GM18858 (cell line): ENCODE results near the gene MTX1.
"Not testable (repeated sequence)": the region's sequence is repeated elsewhere in the genome, so short reads cannot be mapped to it uniquely, and the experiment has no call there.

Experiments
- ATAC-seq: cut with Tn5 transposase; IDR thresholded peaks from one replicate; pipeline ENCODE4 v1.9.1; 2021; ENCODE audit not compliant: unreplicated experiment

Gene MTX1

DNA sequence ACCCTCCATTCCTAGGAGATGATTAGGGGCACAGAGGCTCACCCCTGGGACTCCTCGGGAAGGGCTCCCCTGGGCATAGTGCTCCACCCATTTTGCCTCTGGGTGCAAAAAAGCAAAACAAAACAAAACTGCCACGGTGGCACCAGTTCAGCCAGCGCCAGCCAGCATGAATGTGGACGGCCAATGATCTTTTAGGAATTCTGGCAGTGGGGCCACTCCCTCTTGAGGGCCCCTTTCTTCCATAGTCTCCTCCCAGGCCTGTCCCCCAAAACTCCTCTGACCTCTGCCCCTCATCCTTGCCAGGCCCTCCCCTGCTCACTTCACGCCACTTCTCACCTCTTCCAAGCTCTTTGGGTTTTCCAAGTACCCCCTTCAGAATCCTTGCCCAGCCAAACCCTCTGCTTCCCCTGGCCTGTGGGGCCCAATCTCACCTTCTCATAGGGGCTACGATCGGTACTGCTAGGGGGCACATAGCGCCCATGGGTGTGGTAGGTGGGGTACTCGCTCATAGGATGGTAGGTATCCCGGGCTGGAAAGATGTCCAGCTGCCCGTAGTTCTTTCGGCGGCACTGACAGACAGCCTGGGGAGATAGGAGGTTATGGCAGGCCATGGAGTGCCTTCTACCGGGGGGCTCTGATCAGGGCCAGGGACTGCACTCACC, 21.6 kb upstream of the MTX1 start:
- ATAC-seq = no peak

DNA sequence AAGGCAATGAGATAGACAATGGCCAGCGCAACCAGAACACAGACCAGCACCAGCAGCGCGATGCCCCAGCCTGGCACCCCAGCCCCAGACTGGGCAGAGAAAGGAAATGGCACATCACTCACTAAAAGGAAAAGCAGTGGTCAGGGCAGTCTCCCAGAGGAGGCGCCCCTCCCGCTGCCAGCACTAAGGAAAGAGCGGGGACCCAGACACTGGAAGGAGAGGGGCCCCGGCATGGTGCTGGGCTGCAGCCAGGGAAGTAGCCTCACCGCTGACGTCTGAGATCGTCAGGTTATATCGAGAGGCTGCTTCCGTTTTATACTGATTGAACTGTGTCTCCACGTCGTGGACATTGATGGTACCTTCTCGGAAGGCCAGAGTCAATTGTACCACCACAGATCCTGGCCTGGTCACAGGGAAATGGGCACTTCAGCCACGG, 21.0 kb upstream of the MTX1 start:
- ATAC-seq = no peak

DNA sequence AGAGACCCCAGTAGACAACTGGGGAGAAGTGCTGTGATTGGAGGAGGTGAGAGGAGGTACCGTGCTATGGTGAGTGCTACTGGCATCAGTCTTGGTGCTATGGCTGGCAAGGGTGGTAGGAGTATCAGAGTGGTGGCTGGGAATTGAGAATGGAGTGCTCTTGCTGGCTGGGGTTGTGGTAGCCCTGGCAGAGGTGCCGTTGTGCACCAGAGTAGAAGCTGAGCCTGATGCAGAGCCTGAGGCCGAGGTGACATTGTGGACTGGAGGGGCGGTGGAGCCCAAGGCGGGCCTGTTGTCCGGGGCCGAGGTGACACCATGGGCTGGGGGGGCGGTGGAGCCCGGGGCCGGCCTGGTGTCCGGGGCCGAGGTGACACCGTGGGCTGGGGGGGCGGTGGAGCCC, 20.2 kb upstream of the MTX1 start:
- no peak for ATAC-seq

DNA sequence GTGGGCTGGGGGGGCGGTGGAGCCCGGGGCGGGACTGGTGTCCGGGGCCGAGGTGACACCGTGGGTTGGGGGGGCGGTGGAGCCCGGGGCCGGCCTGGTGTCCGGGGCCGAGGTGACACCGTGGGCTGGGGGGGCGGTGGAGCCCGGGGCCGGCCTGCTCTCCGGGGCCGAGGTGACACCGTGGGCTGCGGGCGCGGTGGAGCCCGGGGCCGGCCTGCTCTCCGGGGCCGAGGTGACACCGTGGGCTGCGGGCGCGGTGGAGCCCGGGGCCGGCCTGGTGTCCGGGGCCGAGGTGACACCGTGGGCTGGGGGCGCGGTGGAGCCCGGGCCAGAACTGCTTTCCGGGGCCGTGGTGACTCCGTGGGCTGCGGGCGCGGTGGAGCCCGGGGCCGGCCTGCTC, 18.6 kb upstream of the MTX1 start:
- ATAC-seq = not testable (repeated sequence)

DNA sequence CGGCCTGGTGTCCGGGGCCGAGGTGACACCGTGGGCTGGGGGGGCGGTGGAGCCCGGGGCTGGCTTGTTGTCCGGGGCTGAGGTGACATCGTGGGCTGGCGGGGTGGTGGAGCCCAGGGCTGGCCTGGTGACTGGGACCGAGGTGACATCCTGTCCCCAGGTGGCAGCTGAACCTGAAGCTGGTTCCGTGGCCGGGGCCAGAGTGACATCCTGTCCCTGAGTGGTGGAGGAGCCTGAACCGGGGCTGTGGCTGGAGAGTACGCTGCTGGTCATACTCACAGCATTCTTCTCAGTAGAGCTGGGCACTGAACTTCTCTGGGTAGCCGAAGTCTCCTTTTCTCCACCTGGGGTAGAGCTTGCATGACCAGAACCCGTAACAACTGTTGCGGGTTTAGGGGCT, 16.6 kb upstream of the MTX1 start:
- ATAC-seq = no peak

DNA sequence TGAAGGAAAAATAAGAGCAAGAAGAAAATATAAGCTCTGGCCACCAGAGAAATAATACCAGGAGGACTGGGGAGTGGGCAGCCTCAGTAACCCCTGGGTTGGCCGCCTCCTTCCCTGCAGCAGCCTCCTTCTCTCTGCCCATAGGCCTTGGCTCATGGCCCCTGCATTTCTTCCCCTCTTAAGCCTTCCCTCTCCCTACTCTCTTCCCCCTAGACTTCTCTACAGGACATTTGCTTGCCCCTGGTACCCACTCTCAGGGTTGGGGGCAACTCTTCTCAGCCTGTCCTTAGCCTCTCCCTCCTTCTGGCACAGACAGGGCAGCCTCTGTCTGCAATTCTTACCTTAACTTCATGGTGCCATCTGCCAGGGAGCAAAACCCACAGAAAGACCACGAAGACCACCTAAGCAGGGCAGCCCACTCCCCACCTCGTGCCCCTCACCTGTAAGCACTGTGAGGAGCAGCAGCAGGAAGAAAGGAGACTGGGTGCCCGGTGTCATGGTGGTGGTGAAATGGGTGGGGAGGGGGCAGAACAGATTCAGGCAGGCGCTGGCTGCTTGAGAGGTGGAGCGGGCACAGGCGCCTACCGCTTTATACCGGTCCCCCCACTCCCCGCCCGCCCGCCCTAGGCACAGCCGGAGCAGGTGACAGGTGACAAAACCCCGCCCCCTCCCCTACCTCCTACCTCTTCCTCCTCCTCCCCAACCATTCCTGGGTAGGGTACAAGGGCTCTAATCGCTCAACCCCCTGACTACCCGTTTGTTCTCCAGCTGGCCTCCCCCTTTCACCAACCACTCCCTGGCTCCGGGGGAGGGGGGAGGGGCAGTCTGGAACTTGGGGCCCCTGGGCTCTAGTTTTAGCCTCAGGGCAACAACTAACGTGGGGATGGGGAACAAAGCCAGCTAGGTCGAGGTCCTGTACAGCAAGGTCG, 15.9 kb upstream of the MTX1 start:
- ATAC-seq = no peak

DNA sequence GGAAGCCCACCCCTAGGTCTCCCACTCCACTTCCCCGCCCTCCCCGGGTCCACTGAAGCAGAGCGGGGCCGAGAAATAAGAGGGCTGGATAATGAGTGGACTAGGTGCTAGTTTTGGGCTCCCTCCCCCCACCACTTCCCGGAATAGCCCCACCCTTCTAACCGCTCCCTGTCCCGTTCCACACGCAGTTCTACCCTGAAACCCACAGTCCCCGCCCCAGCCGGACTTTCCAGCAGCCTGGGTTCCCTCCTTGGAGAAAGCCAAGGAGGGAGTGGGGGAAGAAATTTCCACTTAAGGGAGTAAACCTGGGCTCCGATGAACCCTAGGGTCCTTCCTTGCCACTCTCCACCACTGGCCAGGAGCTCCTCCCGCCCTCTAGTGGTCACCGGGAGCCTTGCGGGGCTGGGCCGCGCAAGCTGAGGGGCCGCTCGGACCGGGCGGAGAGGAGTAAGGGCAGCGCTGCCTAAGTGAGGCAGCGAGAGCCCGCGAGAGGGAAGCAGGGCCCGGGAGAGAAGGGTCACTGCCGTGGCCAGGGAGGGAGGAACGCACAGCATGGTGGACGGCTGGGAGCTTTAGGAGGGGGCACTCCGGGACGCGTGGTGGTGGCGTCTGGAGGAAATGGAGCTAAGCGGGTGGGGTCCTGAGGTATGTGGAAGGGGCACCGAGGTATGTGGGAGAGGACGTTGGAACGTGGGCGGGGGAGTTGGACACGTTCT, 15.1 kb upstream of the MTX1 start:
- peak; percentile 58 for ATAC-seq

DNA sequence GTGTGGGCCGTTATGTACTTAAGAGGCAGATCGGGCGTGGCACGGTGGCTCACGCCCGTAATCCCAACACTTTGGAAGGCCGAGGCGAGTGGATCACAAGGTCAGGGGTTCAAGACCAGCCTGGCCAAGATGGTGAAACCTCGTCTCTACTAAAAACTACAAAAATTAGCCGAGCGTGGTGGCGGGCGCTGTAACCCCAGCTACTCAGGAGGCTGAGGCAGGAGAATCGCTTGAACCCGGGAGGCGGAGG, 14.6 kb upstream of the MTX1 start:
- not testable (repeated sequence) for ATAC-seq

DNA sequence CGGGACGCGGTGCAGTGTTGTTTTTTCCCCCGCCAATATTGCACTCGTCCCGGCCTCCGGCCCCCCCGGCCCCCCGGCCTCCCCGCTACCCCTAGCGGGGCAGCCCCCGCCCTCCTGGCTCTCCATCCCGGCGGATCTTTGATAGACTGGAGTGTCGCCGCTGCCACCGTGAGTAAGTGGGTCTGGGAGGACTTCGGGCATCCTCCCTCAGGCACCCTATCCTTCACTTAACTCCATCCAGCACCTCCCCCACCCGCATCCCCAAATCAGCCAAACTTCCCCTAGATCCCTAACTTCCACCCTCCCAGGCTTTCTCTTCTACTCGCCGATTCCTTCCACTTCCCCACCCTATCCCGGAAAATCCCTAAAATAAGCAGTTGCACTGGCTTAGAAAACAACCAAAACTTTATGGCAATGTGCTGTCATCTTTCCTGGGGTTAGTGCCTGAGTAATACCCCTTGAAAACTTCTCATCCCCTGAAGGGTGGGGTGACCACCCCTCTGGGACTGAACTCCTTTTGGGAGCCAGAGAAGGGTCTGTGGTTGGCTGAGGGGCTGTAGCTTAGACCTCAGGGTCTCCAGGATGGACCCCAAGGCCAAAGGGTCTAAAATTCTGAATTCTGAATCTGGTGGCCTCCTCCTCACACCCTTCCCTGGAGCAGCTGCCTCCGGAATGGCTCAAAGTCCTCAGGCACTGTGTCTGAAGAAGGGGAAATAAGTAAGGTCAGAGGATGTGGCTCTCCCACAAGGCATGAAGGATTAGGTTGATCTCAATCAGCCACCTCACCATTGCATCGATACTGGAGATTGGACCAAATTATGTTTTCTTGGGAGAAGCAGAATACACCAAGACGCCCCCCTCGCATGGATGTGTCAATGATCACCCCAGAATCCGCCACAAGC, 13.0 kb upstream of the MTX1 start:
- no peak for ATAC-seq

DNA sequence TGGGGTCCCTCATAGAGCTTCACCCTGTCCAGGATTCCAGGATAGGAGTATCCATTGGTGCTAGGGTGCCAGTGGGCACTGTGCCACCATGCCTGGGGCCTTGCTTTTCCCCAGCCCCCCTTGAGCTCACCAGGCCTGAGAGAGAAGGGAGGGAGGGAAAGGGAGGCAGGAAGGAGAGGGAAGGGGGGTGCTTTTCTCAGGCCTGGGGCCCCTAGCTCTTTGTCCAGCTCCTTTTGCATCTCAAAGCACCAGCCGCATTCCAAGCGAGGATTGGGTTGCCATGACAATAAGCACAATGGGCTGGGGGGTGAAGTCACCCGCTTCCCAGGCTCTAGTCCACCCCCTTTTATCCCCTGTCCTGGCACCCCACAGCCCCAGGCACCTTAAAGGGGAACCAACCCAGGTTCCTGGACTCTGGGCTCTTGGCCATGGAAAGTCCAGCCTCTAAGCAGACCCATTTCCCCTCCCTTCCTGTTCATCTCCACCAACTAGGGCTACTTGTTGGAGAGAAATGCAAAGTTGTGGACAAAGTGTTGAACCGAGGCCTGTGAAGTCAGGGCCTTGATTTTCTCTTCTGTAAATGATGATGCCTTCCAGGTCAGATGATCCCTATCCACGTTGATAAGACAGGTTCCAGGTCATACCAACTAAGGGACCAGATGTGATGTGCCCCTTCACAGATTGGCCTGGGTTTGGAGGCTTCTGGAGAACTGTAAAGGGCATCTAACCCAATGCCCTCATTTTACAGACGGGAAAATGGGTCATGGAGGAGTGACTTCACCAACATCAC, 12.2 kb upstream of the MTX1 start:
- ATAC-seq = no peak

DNA sequence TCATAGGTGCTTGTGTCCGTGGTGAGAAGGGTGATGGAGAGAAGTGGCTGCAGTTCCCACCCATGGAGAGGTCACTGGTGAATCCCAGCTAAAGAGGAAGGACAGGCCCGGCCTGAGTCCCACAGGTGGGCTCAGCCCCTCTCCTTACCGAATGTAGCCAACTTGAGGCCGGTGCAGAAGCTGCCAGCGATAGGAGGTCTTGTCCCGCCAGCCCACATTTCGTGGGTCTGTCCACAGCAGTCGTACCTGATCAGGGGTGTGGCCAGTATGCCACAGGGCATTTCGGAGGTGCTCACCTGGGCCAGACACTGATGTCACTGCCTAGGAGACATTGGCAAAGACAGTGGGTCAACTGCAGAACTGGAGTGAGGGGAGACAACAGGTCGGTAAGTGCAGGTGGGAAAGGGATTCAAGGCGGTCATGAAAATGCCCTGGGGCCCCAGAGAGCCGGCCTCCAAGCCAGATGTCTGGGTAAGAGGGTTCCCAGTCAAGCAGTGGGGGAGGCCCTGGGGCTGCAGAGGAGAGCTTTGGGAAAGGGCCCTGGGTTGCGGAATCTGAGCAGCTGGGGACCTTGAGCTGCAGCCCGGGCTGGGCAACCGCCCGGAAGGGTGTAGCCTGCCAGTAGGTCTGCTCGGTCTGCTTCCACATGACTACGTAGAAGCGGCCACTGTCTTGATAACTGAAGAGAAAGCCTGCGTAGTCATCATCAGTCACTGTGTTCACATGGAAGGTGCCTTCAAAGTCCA, 11.4 kb upstream of the MTX1 start:
- ATAC-seq = no peak

DNA sequence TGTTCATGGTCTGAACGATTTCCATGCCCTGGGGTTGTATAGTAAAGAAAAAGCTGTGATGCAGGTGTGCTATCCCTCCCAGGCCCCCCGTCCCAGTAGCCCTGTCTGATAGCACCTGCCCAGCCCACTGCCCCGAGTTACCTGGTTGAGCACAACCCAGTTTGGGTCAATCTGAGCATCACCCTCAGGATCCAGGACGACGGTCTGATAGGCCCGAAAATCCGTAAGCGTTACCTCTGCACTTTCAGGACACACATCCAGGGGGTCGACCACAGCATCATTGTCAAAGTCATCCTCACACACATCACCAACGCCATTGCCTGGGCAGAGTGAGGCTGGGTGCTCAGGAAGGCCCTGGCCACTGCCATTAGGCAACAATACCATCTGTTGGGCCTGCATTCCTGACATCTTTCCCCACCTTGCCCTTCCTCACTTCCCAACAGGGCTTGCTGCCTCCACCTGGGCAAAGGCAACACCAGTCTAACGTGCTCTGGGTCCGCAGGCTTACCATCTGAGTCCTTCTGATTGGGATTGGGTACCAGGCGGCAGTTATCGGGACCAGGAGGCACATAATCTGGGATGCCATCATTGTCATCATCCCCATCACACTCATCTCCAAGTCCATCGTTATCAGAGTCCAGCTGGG, 10.5 kb upstream of the MTX1 start:
- ATAC-seq = no peak

DNA sequence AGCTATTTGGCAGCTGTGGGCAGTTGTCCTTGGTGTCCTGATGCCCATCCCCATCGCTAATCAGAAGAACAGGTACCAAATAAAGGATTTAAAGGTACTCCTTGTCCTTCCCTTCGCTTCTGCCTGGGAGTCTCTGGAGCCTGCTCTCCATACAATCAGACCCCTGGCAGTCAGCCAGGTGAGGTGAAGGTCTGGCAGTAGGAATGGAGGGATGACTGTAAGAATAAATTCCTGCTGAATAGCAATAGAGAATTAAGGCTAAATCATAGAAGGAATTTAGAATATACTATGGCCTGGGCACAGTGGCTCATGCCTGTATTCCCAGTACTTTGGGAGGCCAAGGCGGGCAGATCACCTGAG, 10.0 kb upstream of the MTX1 start:
- ATAC-seq = no peak

DNA sequence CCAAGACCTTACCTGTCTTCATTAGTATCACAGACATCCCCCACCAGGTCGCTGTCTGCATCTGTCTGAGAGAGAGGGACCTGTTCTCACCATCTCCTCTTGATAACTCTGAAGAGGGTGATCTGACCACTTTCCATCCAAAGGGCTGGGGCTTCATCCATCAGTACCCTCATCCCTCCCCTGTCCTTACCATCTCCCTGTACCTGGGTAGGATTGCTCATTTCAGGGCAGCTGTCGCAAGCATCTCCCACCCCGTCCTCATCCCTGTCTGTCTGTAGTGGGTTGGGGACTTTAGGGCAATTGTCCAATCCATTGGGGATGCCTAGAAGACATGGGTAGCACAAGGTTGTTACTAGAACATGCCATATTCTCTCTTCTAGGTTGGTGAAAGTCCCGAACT, 8.7 kb upstream of the MTX1 start:
- ATAC-seq = no peak

DNA sequence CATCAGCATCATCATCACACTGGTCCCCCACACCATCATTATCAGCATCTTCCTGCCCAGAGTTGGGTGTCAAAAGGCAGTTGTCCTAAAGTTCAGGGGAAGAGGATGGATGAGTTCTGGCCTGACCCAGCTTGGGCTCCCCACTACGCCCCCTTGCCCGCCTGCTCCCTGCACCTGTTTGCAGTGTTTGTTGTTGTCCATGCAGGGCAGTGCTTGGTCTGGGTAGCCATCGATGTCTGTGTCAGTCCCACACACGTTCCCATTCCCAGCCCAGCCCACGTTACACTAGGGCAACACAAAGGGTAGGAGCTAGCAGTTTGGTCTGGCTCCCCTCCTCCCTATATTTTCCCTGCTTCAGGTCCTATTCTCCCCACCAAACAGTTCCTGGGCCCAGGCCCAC, 7.6 kb upstream of the MTX1 start:
- no peak for ATAC-seq

DNA sequence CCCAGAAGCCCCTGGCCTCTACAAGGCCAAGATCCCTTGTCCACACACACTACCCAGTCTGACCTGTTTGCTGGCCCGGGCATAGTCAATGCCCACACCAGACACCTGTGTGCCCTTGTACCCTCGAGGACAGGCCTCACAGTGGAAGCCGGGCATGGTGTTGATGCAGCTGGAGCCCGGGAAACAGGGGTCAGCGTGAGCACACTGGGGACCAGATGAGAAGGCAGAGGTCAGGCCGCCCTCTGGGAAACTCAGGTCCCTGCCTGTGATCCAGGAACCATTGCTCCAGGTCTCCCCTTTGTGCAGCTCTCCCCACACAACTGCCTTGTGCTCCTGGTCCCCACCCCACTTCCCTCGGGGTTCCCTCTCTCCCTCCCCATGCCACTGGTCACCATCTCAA, 6.3 kb upstream of the MTX1 start:
- no peak for ATAC-seq

DNA sequence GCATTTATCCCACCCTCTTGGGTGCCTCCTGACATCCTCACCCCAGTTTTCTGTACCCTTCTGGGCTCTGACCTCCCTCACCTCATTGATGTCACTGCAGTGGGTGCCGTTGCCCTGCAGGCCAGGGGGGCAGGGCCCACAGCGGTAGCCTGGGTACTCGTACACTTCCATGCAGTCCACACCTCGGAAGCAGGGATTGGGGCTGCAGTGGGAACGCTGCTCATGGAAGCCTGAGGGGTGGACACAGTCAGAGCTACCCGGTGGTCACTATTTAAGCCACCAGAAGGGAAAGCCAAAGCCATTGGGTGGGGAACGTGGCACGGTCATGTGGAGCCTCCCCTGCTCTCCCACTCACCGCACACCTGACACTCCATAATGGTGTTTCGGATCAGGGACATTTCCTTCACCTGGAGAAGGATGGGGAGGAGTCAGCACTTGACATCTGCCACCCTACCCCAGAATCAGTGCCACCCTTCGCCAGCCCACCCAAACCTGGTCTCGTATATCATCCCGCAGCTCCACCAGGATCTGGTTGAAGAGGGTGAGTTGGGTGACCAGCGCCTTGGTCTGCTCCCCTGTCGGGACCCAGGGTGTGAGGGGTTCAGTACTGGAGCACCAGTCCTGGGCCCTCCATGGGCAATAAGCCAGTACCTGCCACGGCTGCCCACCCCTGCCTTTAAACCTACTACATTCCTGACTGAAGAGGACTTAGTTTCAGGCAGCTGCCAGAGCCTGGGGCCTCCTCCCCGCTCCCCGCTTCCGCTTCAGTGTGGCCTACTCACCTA, 5.6 kb upstream of the MTX1 start:
- ATAC-seq = no peak

DNA sequence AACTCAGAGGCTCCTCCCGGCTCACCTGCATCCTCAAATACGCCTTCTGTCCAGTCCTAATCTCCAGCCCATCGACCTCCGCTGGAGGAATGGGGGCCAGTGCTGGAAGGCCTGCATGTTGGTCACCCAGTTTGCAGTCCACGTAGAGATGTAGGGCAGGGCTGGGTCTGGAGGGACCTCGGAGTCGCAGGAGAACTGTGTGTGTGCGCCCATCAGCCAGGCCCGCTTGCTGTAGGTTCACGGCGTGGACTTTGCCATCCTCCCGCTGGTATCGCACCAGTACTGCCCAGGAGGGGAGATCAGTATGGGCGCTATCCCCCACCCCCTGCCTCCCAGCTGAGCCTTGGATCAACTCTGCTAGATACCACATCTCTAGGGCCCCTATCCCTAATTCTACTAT, 3.5 kb upstream of the MTX1 start:
- no peak for ATAC-seq
